HepG2 (cell line): ENCODE data around the gene HNRNPL. TPM values are rescaled to one million over a fixed set of nuclear protein-coding genes. Genes with fewer than 3 reads are reported as not detected.

ENCODE experiments used
- ERF ChIP-seq: IDR thresholded peaks from 2 replicates; pipeline ENCODE4 v1.6.1; 2018; ENCODE audit warnings: missing biosample characterization, missing genetic modification reagents
- HNF4G ChIP-seq, 2 experiments: sonication (generic) in 1 of 2; formaldehyde crosslinking in 1 of 2; IDR thresholded peaks; 2 replicates each; pipeline versions ENCODE4 v1.4.0 to v1.6.1; 2011 to 2020; ENCODE audit warnings: borderline replicate concordance in 2 of 2, low read depth in 2 of 2, mild to moderate bottlenecking in 2 of 2, low read length in 1 of 2, missing genetic modification reagents in 1 of 2, moderate library complexity in 1 of 2
- KDM5A ChIP-seq: fragments of 200-600 bp; sonication (generic); IDR thresholded peaks from 2 replicates; pipeline ENCODE4 v1.7.0; 2018; ENCODE audit warnings: antibody characterized with exemption, mild to moderate bottlenecking, low read length, borderline replicate concordance
- KDM6A ChIP-seq: IDR thresholded peaks from 2 replicates; pipeline ENCODE4 v1.6.1; 2016; ENCODE audit warnings: low read depth
- LCORL ChIP-seq, 2 experiments: fragments of 450-650 bp in 1 of 2; sonication (generic) in 1 of 2; formaldehyde crosslinking in 1 of 2; IDR thresholded peaks; 2 replicates each; pipeline versions ENCODE4 v1.5.0 to v1.6.1; 2017 to 2020; ENCODE audit warnings: antibody characterized with exemption in 1 of 2, missing genetic modification reagents in 1 of 2
- MYNN ChIP-seq: sonication (generic); formaldehyde crosslinking; IDR thresholded peaks from 2 replicates; pipeline ENCODE4 v1.4.0; 2020; ENCODE audit warnings: mild to moderate bottlenecking, low read depth, missing genetic modification reagents
- SMARCE1 ChIP-seq: fragments of 450-650 bp; IDR thresholded peaks from 2 replicates; pipeline ENCODE4 v1.6.1; 2017; ENCODE audit warnings: borderline replicate concordance
- SNAPC2 ChIP-seq: sonication (generic); formaldehyde crosslinking; IDR thresholded peaks from 2 replicates; pipeline ENCODE4 v1.8.1; 2022; ENCODE audit warnings: mild to moderate bottlenecking, missing genetic modification reagents
- SRSF4 ChIP-seq: fragments of 200-400 bp; formaldehyde crosslinking; IDR thresholded peaks from one replicate; pipeline ENCODE4 v1.6.1; 2018; ENCODE audit warnings: mild to moderate bottlenecking, low read depth, low read length, moderate library complexity; ENCODE audit not compliant: poor library complexity, severe bottlenecking
- TMF1 ChIP-seq: sonication (generic); formaldehyde crosslinking; IDR thresholded peaks from 2 replicates; pipeline ENCODE4 v1.8.1; 2022; ENCODE audit warnings: low read depth, missing genetic modification reagents
- ZNF354B ChIP-seq: sonication (generic); formaldehyde crosslinking; IDR thresholded peaks from 2 replicates; pipeline ENCODE4 v1.8.0; 2022; ENCODE audit warnings: mild to moderate bottlenecking, missing genetic modification reagents
- ZNF616 ChIP-seq: sonication (generic); formaldehyde crosslinking; IDR thresholded peaks from 2 replicates; pipeline ENCODE4 v1.5.0; 2020; ENCODE audit warnings: low read depth, mild to moderate bottlenecking, missing genetic modification reagents
- ZNF660 ChIP-seq: sonication (generic); formaldehyde crosslinking; IDR thresholded peaks from 2 replicates; pipeline ENCODE4 v1.5.1; 2020; ENCODE audit warnings: mild to moderate bottlenecking, low read depth, missing genetic modification reagents, borderline replicate concordance
- ZNF724P ChIP-seq: sonication (generic); formaldehyde crosslinking; IDR thresholded peaks from 2 replicates; pipeline ENCODE4 v1.8.0; 2022; ENCODE audit warnings: missing genetic modification reagents, borderline replicate concordance
- ZSCAN22 ChIP-seq: sonication (generic); formaldehyde crosslinking; IDR thresholded peaks from 2 replicates; pipeline ENCODE4 v1.4.0; 2020; ENCODE audit warnings: mild to moderate bottlenecking, missing genetic modification reagents
- polyA plus RNA-seq, 8 experiments: library from polyadenylated mRNA; depleted of rRNA in 3 of 8; stranded (reverse) in 7 of 8; unstranded in 1 of 8; fragments of >200 nt; fragmentation: Illumina TruSeq in 4 of 8; extraction: Trizol in 4 of 8; gene quantifications; 2 replicates each; pipeline versions ENCODE4 v1.2.1 to v1.2.3, GENCODE V29; 2011 to 2016; ENCODE audit warnings: low read depth in 4 of 8, missing spikeins in 1 of 8, mixed read lengths in 1 of 8; ENCODE audit not compliant: insufficient read depth in 1 of 8
- total RNA-seq, 5 experiments: library from RNA; depleted of rRNA; stranded (reverse); fragments of >200 nt; fragmentation: Illumina TruSeq; extraction: Trizol; gene quantifications; 2 replicates each; pipeline ENCODE4 v1.2.3, GENCODE V29; 2016; ENCODE audit warnings: low read depth in 1 of 5
- TF ChIP-seq, protein P1 (sequence below): sonication (generic); formaldehyde crosslinking; IDR thresholded peaks from 2 replicates; pipeline ENCODE4 v1.4.0; 2020; ENCODE audit warnings: missing genetic modification reagents
- TF ChIP-seq, protein P2 (sequence below), 2 experiments: sonication (generic) in 1 of 2; formaldehyde crosslinking in 1 of 2; IDR thresholded peaks; 2 replicates each; pipeline versions ENCODE4 v1.5.1 to v1.6.1; 2011 to 2020; ENCODE audit warnings: borderline replicate concordance in 1 of 2, low read depth in 1 of 2, low read length in 1 of 2, mild to moderate bottlenecking in 1 of 2, missing genetic modification reagents in 1 of 2, moderate library complexity in 1 of 2
- TF ChIP-seq, protein P3 (sequence below): sonication (generic); formaldehyde crosslinking; IDR thresholded peaks from 2 replicates; pipeline ENCODE4 v1.4.0; 2020; ENCODE audit warnings: missing genetic modification reagents
- TF ChIP-seq, protein P4 (sequence below): sonication (generic); formaldehyde crosslinking; IDR thresholded peaks from 2 replicates; pipeline ENCODE4 v1.9.0; 2021; ENCODE audit warnings: missing genetic modification reagents, borderline replicate concordance
- TF ChIP-seq, protein P5 (sequence below): sonication (generic); formaldehyde crosslinking; IDR thresholded peaks from 2 replicates; pipeline ENCODE4 v1.5.0; 2020; ENCODE audit warnings: mild to moderate bottlenecking, missing genetic modification reagents

HNRNPL gene
- total and polyA plus RNA-seq, 2 of the 13 experiments (the other 11 are each of a cell fraction or from before 2014, with no cell fraction given) = 156 to 278 TPM

DNA sequence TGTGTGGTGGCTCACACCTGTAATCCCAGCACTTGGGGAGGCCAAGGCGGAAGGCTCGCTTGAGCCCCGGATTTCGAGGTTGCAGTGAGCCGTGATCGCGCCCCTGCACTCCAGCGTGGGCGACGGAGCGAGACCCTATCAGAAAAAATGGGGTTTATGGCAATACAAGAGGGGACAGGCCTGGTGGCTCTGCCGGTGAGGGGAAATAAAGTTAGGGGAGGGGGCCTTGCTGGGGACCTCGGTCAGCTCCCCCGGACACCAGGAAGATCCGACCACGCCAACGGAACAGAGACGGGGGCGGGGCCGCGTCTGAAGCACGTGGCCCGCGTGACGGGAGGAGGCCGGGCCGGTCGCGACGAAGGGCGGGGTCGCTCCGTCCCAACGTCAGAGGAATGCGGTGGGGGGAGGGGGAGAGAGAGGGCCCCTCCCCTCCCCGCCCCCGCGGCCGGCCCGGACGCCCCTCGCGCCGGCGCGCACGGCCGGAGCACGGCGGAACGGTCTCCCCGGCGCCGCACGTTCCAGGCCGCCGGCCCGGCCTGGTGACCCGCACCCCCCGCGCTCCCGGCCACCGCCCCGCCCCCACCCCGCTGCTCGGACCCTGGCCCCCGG lies 1.9 kb upstream of the HNRNPL start (continued):
- TF ChIP-seq, protein P1, sequence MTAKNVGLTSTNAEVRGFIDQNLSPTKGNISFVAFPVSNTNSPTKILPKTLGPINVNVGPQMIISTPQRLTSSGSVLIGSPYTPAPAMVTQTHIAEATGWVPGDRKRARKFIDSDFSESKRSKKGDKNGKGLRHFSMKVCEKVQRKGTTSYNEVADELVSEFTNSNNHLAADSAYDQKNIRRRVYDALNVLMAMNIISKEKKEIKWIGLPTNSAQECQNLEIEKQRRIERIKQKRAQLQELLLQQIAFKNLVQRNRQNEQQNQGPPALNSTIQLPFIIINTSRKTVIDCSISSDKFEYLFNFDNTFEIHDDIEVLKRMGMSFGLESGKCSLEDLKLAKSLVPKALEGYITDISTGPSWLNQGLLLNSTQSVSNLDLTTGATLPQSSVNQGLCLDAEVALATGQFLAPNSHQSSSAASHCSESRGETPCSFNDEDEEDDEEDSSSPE (CRISPR knock-in tag) = 0 out of 2 replicates have a peak, but pooled peaks have one; percentile 49
- TF ChIP-seq, protein P2, sequence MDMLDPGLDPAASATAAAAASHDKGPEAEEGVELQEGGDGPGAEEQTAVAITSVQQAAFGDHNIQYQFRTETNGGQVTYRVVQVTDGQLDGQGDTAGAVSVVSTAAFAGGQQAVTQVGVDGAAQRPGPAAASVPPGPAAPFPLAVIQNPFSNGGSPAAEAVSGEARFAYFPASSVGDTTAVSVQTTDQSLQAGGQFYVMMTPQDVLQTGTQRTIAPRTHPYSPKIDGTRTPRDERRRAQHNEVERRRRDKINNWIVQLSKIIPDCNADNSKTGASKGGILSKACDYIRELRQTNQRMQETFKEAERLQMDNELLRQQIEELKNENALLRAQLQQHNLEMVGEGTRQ (IDR thresholded peaks at IDR 0.05; ENCODE audit: low read depth, low read length) = peak; percentile 64; the same call in 1 of the 2 replicates
- TF ChIP-seq, protein P2 (CRISPR knock-in tag; IDR thresholded peaks at IDR 0.05; ENCODE audit: borderline replicate concordance) = peak; percentile 71; the same call in 1 of the 2 replicates
- no peak for TF ChIP-seq ZNF724P (CRISPR knock-in tag)
- TF ChIP-seq KDM5A = no peak
- TF ChIP-seq MYNN (CRISPR knock-in tag) = no peak
- TF ChIP-seq ZSCAN22 (CRISPR knock-in tag) = no peak
- no peak for TF ChIP-seq SMARCE1
- TF ChIP-seq, protein P3, sequence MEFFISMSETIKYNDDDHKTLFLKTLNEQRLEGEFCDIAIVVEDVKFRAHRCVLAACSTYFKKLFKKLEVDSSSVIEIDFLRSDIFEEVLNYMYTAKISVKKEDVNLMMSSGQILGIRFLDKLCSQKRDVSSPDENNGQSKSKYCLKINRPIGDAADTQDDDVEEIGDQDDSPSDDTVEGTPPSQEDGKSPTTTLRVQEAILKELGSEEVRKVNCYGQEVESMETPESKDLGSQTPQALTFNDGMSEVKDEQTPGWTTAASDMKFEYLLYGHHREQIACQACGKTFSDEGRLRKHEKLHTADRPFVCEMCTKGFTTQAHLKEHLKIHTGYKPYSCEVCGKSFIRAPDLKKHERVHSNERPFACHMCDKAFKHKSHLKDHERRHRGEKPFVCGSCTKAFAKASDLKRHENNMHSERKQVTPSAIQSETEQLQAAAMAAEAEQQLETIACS (CRISPR knock-in tag) = no peak; the same call in 1 of the 2 replicates
- TF ChIP-seq ZNF354B (CRISPR knock-in tag) = no peak
- no peak for TF ChIP-seq HNF4G (IDR thresholded peaks at IDR 0.05; ENCODE audit: borderline replicate concordance, low read depth, low read length)
- TF ChIP-seq HNF4G (CRISPR knock-in tag; IDR thresholded peaks at IDR 0.05; ENCODE audit: borderline replicate concordance, low read depth) = no peak
- TF ChIP-seq ZNF616 = 0 out of 2 replicates have a peak, but pooled peaks have one; percentile 82
- no peak for TF ChIP-seq LCORL (IDR thresholded peaks at IDR 0.05)
- TF ChIP-seq LCORL (CRISPR knock-in tag; IDR thresholded peaks at IDR 0.05) = peak; percentile 61
- TF ChIP-seq, protein P4, sequence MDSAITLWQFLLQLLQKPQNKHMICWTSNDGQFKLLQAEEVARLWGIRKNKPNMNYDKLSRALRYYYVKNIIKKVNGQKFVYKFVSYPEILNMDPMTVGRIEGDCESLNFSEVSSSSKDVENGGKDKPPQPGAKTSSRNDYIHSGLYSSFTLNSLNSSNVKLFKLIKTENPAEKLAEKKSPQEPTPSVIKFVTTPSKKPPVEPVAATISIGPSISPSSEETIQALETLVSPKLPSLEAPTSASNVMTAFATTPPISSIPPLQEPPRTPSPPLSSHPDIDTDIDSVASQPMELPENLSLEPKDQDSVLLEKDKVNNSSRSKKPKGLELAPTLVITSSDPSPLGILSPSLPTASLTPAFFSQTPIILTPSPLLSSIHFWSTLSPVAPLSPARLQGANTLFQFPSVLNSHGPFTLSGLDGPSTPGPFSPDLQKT = peak; percentile 27; the same call in 1 of the 2 replicates
- TF ChIP-seq, protein P5, sequence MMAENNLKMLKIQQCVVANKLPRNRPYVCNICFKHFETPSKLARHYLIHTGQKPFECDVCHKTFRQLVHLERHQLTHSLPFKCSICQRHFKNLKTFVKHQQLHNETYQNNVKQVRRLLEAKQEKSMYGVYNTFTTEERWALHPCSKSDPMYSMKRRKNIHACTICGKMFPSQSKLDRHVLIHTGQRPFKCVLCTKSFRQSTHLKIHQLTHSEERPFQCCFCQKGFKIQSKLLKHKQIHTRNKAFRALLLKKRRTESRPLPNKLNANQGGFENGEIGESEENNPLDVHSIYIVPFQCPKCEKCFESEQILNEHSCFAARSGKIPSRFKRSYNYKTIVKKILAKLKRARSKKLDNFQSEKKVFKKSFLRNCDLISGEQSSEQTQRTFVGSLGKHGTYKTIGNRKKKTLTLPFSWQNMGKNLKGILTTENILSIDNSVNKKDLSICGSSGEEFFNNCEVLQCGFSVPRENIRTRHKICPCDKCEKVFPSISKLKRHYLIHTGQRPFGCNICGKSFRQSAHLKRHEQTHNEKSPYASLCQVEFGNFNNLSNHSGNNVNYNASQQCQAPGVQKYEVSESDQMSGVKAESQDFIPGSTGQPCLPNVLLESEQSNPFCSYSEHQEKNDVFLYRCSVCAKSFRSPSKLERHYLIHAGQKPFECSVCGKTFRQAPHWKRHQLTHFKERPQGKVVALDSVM = peak; percentile 99
- no peak for TF ChIP-seq SRSF4
- no peak for TF ChIP-seq TMF1 (CRISPR knock-in tag)
- no peak for TF ChIP-seq KDM6A
- TF ChIP-seq ZNF660 = no peak
- TF ChIP-seq SNAPC2 (CRISPR knock-in tag) = no peak
- peak; percentile 78; the same call in 1 of the 2 replicates for TF ChIP-seq ERF (CRISPR knock-in tag)
